Epithelial cell of prostate (primary cell): ENCODE data around the gene CFAP161.

Experiments used
- DNase-seq: peaks from one replicate; pipeline ENCODE4 v3.0.0-alpha.2; 2011; ENCODE audit warnings: low read depth, low spot score
- H3K27ac ChIP-seq: fragments of 450-650 bp; 2 replicates; pipeline ENCODE4 v1.5.1; 2017; ENCODE audit warnings: mild to moderate bottlenecking

Gene CFAP161

DNA sequence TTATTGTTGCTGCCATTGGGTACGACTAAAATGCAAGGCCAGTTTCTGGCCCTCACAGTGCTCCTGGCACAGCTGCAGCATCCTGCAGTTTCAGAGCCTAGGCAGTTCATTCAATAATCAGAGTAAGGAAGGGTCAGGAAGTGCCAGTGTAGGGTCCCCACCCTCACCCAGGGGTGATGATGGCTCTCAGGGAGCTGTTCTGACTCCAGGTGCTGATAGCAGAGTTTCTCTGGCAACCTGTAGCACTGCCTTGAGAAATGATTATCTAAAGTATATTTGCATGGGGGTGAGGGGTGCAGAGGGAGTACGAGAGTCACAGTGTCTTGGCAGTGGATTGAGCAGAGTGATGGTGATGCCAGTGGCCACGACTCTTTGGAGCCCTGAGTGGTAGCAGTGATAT lies 47.1 kb downstream of the CFAP161 start:
- no peak overlapping the region for H3K27ac ChIP-seq
- DNase-seq, result no peak

DNA sequence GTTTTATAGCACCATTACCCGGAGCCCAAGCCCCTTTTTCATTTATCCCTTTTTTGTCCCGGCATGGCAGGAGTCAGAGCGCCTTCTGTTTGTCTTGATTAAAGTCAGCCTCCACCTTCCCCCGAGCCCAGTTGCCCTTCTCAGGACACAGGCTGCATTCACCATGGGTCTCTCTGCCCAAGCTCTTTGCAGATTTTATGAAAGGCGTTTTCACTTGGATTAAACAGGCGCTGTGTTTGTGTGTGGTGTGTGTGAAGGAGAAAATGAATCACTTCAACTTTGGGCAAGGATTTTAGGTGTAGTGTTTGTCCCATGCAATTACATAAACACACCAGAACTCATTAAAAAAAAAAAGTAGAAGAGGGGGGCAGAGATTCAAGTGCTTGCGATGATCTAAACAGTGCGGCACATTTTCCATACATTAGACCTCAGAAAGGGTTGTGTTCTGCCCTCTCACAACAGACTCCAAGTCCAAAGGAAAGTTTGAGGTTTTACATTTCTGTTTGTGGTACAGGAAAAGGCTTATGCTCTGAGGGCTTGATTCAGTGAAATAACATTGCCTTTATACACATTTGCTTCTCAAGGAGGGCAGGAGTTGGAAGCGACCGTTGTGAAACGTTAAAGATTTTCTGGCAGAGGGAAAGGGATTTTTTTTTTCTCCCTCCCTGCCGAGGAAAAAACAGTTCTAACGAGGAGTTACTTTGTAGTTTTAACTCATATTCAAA lies 48.1 kb downstream of the CFAP161 start:
- no peak overlapping the region for H3K27ac ChIP-seq
- DNase-seq, result no peak

DNA sequence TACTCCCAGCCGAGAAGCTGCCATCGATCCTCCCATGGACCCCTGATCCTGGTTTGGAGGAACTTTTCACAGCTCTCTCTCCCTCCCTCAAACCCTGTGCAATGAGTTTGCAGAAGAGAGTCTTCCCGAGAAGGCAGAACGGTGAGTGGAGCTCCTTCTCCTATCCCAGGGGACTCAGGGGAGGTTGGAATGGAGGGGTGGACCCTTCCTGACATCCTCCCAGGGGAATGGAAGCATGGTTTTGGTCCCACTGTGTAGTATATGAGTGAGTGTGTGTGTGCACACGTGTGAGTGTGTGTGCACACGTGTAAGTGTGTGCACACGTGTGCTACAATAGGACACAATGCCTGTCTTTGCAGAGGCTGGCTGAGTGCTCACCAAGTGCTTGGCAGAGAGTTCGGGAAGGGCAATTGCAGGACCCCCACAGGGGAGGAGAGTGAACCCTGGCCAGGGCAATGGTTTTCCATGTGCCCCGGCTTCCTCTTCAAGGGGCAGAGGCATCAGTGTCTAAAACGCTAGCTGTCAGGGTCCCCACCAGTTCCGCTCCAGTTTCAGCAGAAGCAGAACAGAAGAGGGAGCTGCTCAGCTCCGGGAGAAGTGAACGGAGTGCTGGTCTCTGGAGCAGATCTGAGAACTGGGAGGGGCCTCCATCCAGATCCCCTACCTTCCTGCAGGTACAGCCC lies 48.8 kb downstream of the CFAP161 start:
- DNase-seq, result no peak
- H3K27ac ChIP-seq, result no peak overlapping the region

DNA sequence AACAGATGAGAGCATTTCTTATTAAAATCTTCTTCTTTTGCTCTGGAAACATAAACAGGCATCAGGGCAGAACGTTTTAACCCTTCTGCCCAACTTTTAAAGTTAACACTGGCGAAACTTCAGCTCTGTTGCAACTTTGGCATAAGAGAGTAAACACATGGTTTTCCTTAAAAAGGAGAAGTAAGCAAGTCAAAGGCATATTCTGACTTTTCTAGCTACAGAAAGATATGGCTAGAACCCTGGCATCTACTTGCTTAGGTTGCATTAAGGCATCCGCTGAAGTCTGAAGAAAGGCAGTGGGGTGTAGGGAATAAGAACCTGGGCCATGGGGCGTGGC lies 49.3 kb downstream of the CFAP161 start:
- DNase-seq, result no peak
- H3K27ac ChIP-seq, result no peak overlapping the region

DNA sequence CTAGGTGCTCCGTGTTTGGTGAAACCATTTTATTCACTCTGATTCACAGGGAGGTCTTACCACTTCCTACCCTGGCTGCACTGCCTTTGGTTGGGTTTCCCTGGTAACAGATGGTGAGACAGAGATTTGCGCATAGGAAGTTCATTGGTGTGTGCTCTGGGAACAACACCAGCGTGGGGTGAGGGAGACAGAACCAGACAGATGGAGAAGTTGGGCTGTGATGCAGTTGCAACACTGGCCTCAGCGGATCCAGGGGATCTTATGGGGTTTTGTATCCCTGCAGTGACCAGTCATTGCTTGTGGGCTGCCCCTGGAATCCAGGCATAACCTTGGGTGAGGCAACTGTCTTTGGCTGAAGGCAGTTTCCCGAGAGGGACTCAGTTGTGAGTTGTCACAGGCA lies 50.1 kb downstream of the CFAP161 start:
- H3K27ac ChIP-seq, result no peak overlapping the region

DNA sequence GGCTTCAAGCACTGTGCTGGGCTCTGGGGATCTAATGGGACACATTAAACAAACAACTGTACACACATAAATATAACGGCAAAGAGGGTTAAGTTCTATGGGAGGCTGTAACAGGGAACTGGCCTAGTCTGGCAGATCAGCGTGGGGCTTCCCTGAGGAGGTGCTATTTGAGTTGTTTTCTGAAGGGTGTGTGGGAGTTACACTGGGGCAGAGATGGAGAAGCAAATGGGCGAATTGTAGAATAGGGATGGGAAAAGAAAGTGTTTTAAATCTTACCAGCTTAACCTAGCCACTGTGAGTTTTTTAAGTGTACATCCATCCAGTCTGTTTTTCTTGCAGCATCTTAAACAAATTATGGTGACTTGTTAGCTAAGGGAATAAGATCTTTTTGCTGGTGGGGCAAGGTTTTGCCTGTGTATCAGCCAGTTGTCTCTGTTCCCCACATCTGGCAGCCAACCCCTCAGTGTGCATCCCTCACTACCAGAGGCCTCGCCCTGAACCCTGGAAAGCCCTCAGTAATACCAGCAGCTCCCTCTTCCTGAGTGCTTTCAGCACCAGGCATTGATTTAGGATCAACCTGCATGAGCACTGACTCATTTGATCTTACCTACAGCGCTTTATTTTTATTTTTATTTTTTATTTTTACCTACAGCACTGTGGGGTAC lies 51.7 kb downstream of the CFAP161 start:
- DNase-seq, result no peak
- H3K27ac ChIP-seq, result no peak overlapping the region

More for the DNA sequence above, 50.1 kb downstream of the CFAP161 start:
- no peak for DNase-seq

DNA sequence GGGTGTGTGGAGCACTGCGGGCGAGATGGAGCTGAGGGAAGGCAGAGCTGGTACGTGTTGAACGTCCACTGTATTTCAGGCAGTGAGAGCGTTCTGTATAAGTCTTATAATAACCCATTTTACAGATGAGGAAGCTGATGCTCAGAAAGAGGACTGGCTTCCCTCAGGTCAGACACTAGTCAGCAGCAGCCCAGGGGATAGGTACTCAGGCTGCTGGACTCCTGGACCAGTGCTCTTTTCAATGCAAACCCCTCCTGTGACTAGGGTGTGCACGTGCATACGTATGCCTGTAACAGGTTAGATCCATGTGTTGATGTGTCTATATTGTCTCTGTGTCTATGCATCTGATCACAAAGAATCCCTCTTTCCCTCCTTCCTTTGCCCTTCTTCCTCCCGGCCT lies 54.3 kb downstream of the CFAP161 start:
- H3K27ac ChIP-seq, result no peak overlapping the region
- DNase-seq, result no peak

DNA sequence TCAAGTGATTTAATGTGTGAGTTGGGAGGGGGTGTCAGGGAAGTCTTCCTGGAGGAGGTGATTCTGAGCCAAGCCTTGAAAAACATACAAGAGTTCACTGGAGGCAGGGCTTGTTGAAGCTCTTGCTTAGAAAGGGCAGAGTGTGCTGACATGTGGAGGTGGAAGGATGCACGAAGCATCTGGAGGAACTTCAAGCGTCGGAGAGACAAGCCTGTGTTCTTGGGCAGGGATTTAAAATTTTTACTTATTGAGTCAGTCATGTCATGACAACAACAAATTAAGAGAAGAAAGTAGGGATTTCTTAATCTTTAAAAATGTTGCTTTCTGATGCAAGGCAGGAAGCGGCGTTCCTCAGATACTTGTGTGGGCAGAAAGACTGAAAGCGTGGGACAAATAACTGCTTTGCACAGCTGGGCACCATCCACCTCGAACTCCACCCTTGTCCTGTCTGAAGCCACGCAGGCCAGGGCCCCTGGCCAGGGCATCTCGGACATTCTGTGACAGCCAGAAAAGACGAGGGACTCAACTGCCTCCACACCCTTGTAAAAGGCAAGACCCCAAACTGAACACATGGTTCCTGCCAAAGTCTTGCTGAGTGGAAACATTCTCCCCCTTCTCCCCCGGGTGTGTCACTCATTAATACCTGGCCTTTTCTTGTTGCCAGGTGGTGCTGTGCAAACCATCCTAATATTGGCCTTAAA lies 55.7 kb downstream of the CFAP161 start:
- H3K27ac ChIP-seq, result peak overlapping the region; percentile 22
- no peak for DNase-seq

DNA sequence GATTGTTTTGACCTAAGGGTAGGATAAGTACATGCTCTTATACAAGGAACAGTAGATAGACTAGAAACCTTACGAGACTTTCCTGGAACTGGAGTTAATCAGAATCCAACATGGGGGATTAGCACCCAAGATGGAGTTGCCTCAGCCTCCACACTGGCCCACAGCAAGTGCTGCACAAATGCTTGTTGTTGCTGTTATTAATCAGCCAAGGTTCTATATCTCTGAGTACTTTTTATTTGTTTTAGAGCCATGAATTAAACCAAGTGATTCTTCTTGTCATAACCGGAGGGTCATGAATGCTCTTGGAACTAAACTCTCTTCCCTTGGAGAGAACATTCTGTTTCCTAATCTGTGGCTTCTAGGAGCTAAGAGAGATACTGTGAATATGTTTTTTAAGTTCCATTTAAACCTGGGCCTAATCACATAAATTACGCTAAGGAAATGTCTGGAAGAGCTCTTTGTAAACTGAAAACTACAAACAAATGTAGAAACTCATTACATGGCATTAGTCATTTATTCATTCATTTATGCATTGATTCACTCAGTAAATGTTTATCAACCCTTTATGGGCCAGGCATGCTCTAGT lies 56.9 kb downstream of the CFAP161 start:
- H3K27ac ChIP-seq, result no peak overlapping the region
- no peak for DNase-seq

DNA sequence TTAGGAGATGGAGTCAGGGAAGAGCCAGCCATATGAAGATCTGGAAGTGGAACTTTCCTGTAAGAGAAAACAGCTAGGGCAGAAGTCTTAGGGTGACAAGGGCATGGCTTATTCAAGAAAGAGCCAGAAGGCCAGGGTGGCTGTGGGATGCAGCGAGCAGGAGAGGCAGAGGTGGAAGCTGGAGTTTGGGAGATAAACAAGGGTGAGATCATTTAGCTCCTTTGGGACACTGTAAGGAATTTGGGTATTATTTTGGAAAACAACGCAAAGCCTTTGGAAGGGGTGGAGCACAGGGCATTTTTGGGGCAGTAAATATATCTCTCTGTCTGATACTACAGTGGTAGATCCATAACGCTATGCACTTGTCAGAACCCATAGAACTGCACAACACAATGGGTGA lies 57.6 kb downstream of the CFAP161 start:
- no peak overlapping the region for H3K27ac ChIP-seq

DNA sequence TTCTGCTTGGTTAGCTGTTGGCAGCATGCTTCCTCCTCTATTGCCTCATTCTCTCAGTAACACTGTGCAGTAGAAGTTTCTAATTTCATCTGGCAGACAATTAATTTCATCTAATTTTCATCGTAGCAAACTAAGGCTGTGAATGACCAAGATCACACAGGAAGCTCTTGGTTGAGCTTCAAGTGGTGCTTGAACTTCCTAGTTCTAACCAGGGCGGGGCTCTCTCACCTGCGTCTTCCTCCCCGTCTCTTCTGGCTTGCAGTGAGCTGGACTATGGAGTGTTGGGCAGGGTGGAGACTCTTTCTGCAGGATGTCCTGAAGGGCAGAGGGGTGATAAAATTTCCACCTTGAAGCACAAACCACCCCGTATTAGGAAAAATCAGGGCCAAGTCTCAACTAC lies 60.7 kb downstream of the CFAP161 start:
- no peak overlapping the region for H3K27ac ChIP-seq
- no peak for DNase-seq

More for the DNA sequence above, 57.6 kb downstream of the CFAP161 start:
- DNase-seq, result no peak

DNA sequence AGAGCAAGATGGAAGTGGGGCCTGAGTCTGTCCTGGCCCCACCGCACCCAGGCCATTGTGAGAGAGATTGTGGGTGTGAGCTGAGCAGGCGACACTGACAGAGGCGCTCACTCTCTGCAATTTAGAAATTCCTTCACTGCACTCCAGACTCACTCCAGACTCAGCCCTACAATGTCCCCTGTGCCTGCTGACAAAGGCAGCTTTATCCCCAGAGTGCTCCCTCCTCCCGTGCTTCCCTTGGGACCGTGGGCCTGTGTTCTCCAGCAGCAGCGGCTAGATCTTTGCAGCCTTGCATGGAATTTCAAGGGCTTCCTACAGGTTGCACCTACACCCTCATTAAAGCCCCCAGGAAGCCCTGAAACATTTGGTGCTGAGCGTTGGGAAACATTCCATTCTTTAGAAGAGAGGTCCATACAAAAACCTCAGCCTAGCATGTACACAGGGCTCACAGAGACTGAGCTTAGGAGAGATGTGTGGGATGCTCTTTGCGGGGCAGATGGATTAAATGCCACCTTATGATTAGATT lies 61.3 kb downstream of the CFAP161 start:
- H3K27ac ChIP-seq, result no peak overlapping the region

DNA sequence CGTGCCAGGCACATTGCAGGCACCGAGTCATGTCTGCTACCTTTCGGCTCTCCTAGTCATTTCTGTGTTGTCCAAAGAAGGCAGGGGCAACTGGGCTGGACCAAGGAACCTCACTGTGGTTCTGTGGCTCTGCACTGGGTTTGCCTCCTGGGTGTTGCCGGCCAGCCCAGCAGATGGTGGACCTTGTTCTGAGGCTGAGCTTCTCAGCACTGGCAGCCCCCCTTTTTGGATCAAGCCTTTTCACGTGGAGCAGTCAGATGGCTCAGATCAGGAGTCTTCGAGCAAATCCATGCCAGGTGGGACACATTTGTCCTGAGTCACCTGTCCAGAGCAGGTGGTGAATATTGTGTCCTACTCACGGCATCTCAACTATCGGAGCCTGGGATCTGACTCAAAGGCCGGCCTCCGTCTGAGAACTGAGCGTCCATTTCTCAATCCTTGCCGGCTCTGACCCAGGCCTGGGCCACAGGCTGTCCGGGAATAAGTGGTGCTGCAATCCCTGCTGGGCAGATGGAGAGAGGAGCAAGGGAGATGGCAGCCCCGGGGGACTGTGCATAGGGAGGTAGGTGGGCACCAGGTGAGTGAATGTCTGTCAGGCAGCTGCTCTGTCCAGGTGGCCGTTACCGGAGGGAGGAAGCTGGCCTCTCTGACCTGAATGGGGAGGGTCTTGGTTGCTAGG lies 62.6 kb downstream of the CFAP161 start, which contains the start of gene IL16:
Gene IL16 (plus strand): TSS at position 304 of the 679 bp plus-strand sequence. CDS start 28,521 bp downstream, outside the sequence.
- H3K27ac ChIP-seq, result no peak within 1 kb of the TSS
- no peak for DNase-seq

More for the DNA sequence above, 61.3 kb downstream of the CFAP161 start:
- no peak for DNase-seq

DNA sequence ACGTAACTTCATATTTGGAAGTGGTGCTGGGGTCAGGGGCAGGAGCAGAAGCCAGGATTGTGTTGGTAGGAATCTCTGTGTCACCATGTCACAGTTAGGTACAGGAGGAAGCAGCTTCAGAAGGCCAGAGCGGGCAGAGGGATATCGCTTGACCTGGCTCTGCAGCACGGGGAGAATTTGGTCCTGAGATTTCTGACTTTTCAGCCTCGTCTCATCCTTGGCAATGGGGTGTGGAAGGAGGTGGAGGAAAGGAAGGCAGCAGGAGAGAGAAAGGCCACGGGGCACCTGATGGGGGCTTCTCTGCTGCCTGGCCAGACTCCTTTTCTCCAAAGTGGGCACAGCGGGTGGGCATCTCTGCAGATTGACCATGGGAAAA lies 63.2 kb downstream of the CFAP161 start:
- DNase-seq, result no peak
- no peak overlapping the region for H3K27ac ChIP-seq

DNA sequence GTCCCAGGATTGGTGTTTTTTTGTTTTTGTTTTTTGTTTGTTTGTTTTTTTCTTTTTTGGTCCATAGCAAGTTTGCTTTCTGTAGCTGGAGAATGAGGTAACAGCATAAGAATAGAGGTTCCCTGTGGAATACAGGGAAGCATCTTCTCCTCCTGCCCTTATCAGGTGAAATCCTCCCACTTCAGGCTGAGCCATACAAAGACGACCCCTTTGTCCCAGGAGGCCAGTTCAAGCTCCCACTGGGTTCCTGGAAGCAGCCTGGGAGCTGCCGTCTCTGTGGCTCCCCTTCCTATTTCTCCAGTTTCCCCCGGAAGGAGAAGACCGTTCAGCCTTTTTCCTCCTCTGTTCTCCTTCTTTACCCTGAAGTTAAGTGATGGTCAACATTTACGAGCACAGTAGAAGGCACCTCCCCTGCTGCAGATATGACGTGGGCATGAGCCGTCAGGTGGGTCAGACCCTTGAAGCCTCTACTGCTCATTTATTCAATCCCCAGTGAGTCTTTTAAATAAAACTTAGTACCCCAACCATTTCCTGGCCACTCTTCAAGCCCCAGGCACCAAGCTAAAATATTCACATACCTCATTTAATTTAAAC lies 63.7 kb downstream of the CFAP161 start:
- H3K27ac ChIP-seq, result no peak overlapping the region
- no peak for DNase-seq
